Measurements from ENCODE around the gene SNPH.

DNA sequence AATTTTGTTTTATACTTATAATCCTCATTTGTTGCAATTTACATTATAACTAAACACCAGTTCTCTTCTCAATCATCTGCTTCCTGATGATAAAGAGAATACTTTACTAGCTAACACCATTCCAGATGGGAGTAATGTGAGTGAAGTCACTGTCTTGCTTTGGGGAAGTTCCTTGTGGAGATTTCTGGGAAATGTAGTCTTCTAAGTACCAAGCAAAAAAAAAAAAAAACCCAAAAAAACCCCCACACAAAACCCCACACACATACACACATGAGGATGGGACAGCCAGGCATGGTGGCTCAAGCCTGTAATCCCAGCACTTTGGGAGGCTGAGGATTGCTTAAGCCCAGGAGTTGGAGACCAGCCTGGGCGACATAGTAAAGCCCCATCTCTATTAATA lies 2.2 kb upstream of the SNPH start:
- TF ChIP-seq YY1 (IDR thresholded peaks at IDR 0.05; ENCODE audit: insufficient read depth, insufficient read length): no peak
- no peak for TF ChIP-seq ZNF274 (IDR thresholded peaks at IDR 0.05; ENCODE audit: low read depth, low read length)
- TF ChIP-seq SUZ12 (IDR thresholded peaks at IDR 0.05; ENCODE audit: extremely low read depth, insufficient read depth, insufficient read length): no peak
